H1 (cell line): Measurements from ENCODE around the gene MPDU1. TPM values are rescaled to one million over a fixed set of nuclear protein-coding genes. Genes with fewer than 3 reads are reported as not detected.
A peak's percentile ranks its signal among the peaks of the same experiment; 100 is the strongest.

Source experiments
- CTCF ChIA-PET: fragments of 300-600 bp; sonication (Branson Sonifier 250); formaldehyde crosslinking; loops from one replicate; lab custom pipeline; 2021; ENCODE audit not compliant: partially characterized antibody; lab: Charles Lee
- POLR2A ChIA-PET: fragments of 300-600 bp; sonication (Branson Sonifier 250); formaldehyde crosslinking; loops from one replicate; lab custom pipeline; 2021; ENCODE audit warnings: inconsistent platforms; ENCODE audit not compliant: partially characterized antibody; lab: Charles Lee
- DNase-seq, 2 experiments: peaks; one replicate each; pipeline versions ENCODE4 v3.0.0 to v3.0.0-alpha.2; 2010 to 2022; ENCODE audit warnings: low spot score in 2 of 2, low read depth in 1 of 2, mixed read lengths in 1 of 2
- FAIRE-seq: peaks from 2 replicates; lab custom pipeline; 2011; peaks lifted over from hg19 to GRCh38; lab: Jason Lieb, UNC
- H2AFZ ChIP-seq: 2 replicates; pipeline ENCODE4 v1.8.1; 2012; ENCODE audit warnings: low read length, inconsistent platforms
- H2AK5ac ChIP-seq: 2 replicates; pipeline ENCODE4 v1.6.1; 2013; ENCODE audit warnings: low read depth, low read length
- H2BK120ac ChIP-seq: replicated peaks from 2 replicates; pipeline ENCODE3; 2013; ENCODE audit warnings: low read depth, low read length, inconsistent platforms
- H2BK12ac ChIP-seq: 2 replicates; pipeline ENCODE4 v1.6.1; 2013; ENCODE audit warnings: low read depth, low read length
- H2BK15ac ChIP-seq: 2 replicates; pipeline ENCODE4 v1.6.1; 2013; ENCODE audit warnings: low read length
- H2BK20ac ChIP-seq: 2 replicates; pipeline ENCODE4 v1.6.1; 2013; ENCODE audit warnings: low read length
- H2BK5ac ChIP-seq: 2 replicates; pipeline ENCODE4 v1.6.1; 2013; ENCODE audit warnings: low read depth, low read length
- H3K14ac ChIP-seq: 2 replicates; pipeline ENCODE4 v1.6.1; 2013; ENCODE audit warnings: inconsistent platforms; ENCODE audit not compliant: insufficient read length
- H3K18ac ChIP-seq: 2 replicates; pipeline ENCODE4 v1.6.1; 2013; ENCODE audit warnings: low read length; ENCODE audit errors: extremely low read depth
- H3K23ac ChIP-seq: 2 replicates; pipeline ENCODE4 v1.6.1; 2013; ENCODE audit warnings: inconsistent platforms; ENCODE audit not compliant: insufficient read length
- H3K23me2 ChIP-seq: 2 replicates; pipeline ENCODE4 v1.6.1; 2013; ENCODE audit warnings: low read depth, low read length
- H3K27ac ChIP-seq: 2 replicates; pipeline ENCODE4 v1.6.1; 2011; ENCODE audit warnings: low read depth, low read length, inconsistent platforms
- H3K27me3 ChIP-seq, 4 experiments: replicated peaks in 1 of 4; 1 replicate in 1 of 4; 2 replicates in 3 of 4; pipeline versions ENCODE4 v1.6.1 to v1.8.1; 2011 to 2013; ENCODE audit warnings: low read length in 3 of 4, mild to moderate bottlenecking in 3 of 4, inconsistent platforms in 2 of 4, mixed read lengths in 2 of 4, moderate library complexity in 1 of 4; ENCODE audit not compliant: control insufficient read depth in 3 of 4, insufficient read depth in 3 of 4; ENCODE audit errors: extremely low read depth in 1 of 4
- H3K36me3 ChIP-seq, 4 experiments: 2 replicates each; pipeline versions ENCODE4 v1.6.1 to v1.8.1; 2011 to 2013; ENCODE audit warnings: mild to moderate bottlenecking in 4 of 4, low read length in 3 of 4, moderate library complexity in 2 of 4, control low read depth in 1 of 4, inconsistent platforms in 1 of 4; ENCODE audit not compliant: insufficient read depth in 4 of 4, control insufficient read depth in 2 of 4
- H3K4ac ChIP-seq: replicated peaks from 2 replicates; pipeline ENCODE3; 2013; ENCODE audit warnings: low read length, low read depth, mixed read lengths, inconsistent platforms; ENCODE audit not compliant: insufficient read length
- H3K4me1 ChIP-seq, 4 experiments: replicated peaks in 1 of 4; 1 replicate in 1 of 4; 2 replicates in 3 of 4; pipeline versions ENCODE4 v1.6.1 to v1.8.1; 2011 to 2013; ENCODE audit warnings: low read length in 3 of 4, inconsistent platforms in 2 of 4, mixed read lengths in 1 of 4; ENCODE audit not compliant: insufficient read depth in 4 of 4, control insufficient read depth in 3 of 4
- H3K4me2 ChIP-seq, 2 experiments: 2 replicates each; pipeline versions ENCODE4 v1.6.1 to v1.8.1; 2011 to 2013; ENCODE audit warnings: low read depth in 2 of 2, low read length in 2 of 2, control low read depth in 1 of 2, inconsistent platforms in 1 of 2, mild to moderate bottlenecking in 1 of 2; ENCODE audit not compliant: insufficient read depth in 1 of 2
- H3K4me3 ChIP-seq, 4 experiments: fragments of 200-600, 300-600 bp in 1 of 4; sonication (generic), shearing (Covaris generic), sonication (Bioruptor Twin) in 1 of 4; 2 replicates each; pipeline versions ENCODE4 v1.5.1 to v1.8.1; 2011 to 2016; ENCODE audit warnings: low read length in 4 of 4, low read depth in 3 of 4, control low read depth in 2 of 4, inconsistent platforms in 2 of 4, mild to moderate bottlenecking in 2 of 4, mixed read lengths in 1 of 4, moderate library complexity in 1 of 4; ENCODE audit not compliant: insufficient read depth in 2 of 4; ENCODE audit errors: extremely low read depth in 1 of 4
- H3K56ac ChIP-seq: replicated peaks from 2 replicates; pipeline ENCODE3; 2013; ENCODE audit warnings: low read depth, mild to moderate bottlenecking, mixed read lengths, low read length, inconsistent platforms; ENCODE audit not compliant: insufficient read length
- H3K79me1 ChIP-seq: 2 replicates; pipeline ENCODE4 v1.6.1; 2013; ENCODE audit warnings: low read depth, low read length, control low read depth
- H3K79me2 ChIP-seq, 2 experiments: 2 replicates each; pipeline versions ENCODE4 v1.6.1 to v1.8.1; 2012 to 2013; ENCODE audit warnings: low read length in 2 of 2, mild to moderate bottlenecking in 2 of 2, inconsistent platforms in 1 of 2; ENCODE audit not compliant: insufficient read depth in 2 of 2, control insufficient read depth in 1 of 2
- H3K9ac ChIP-seq, 4 experiments: replicated peaks in 1 of 4; 1 replicate in 1 of 4; 2 replicates in 3 of 4; pipeline versions ENCODE4 v1.6.1 to v1.8.1; 2011 to 2013; ENCODE audit warnings: low read depth in 3 of 4, low read length in 3 of 4, control low read depth in 2 of 4, mild to moderate bottlenecking in 2 of 4, moderate library complexity in 2 of 4, inconsistent platforms in 1 of 4; ENCODE audit errors: extremely low read depth in 1 of 4
- H3K9me3 ChIP-seq, 2 experiments: 2 replicates each; pipeline versions ENCODE4 v1.6.1 to v1.8.1; 2012 to 2013; ENCODE audit warnings: mild to moderate bottlenecking in 2 of 2, moderate library complexity in 2 of 2, control low read depth in 1 of 2, inconsistent platforms in 1 of 2, low read depth in 1 of 2, low read length in 1 of 2, mixed read lengths in 1 of 2; ENCODE audit not compliant: insufficient read depth in 2 of 2
- H4K20me1 ChIP-seq, 2 experiments: replicated peaks in 1 of 2; 2 replicates each; pipeline versions ENCODE3 to v1.8.1; 2011 to 2013; ENCODE audit warnings: inconsistent platforms in 2 of 2, low read length in 2 of 2, mild to moderate bottlenecking in 1 of 2; ENCODE audit not compliant: insufficient read depth in 2 of 2, control insufficient read depth in 1 of 2
- H4K5ac ChIP-seq: 2 replicates; pipeline ENCODE4 v1.6.1; 2013; ENCODE audit warnings: low read length, low read depth, mixed read lengths, inconsistent platforms; ENCODE audit not compliant: insufficient read length
- H4K8ac ChIP-seq: 2 replicates; pipeline ENCODE4 v1.8.0; 2013; ENCODE audit warnings: mild to moderate bottlenecking, moderate library complexity, low read length, inconsistent platforms; ENCODE audit not compliant: insufficient read depth; ENCODE audit errors: extremely low read depth
- H4K91ac ChIP-seq: replicated peaks from 2 replicates; pipeline ENCODE3; 2013; ENCODE audit warnings: low read length, mixed read lengths, inconsistent platforms; ENCODE audit not compliant: insufficient read length
- CREB1 ChIP-seq: IDR thresholded peaks from 2 replicates; pipeline ENCODE4 v1.6.1; 2012; ENCODE audit warnings: inconsistent platforms
- JUN ChIP-seq: IDR thresholded peaks from 2 replicates; pipeline ENCODE4 v1.6.1; 2011; ENCODE audit warnings: low read depth, mild to moderate bottlenecking, improper control_type of control experiment, low read length
- SIN3A ChIP-seq, 2 experiments: IDR thresholded peaks in 1 of 2; conservative IDR thresholded peaks in 1 of 2; 2 replicates each; pipeline ENCODE4 v1.6.1; 2011 to 2012; ENCODE audit warnings: low read length in 2 of 2, improper control_type of control experiment in 1 of 2, low read depth in 1 of 2, mild to moderate bottlenecking in 1 of 2
- TAF7 ChIP-seq: optimal IDR thresholded peaks from 2 replicates; pipeline ENCODE3; 2011; ENCODE audit warnings: low read depth, mild to moderate bottlenecking, inconsistent platforms, low read length, moderate library complexity, borderline replicate concordance
- WGBS, 2 experiments: shearing (Covaris generic) in 1 of 2; methylation state at CpG; one replicate each; pipeline versions ENCODE4 v1.1.6 to v1.1.7; 2013 to 2015; ENCODE audit warnings: low lambda C conversion rate in 2 of 2, mixed read lengths in 2 of 2, inconsistent platforms in 1 of 2, low coverage in 1 of 2, missing lambda C conversion rate in 1 of 2; ENCODE audit not compliant: insufficient replicate concordance in 2 of 2, insufficient coverage in 1 of 2, insufficient read length in 1 of 2; ENCODE audit errors: extremely low coverage in 1 of 2, missing lambda C conversion rate in 1 of 2; 5-methylcytosine and 5-hydroxymethylcytosine counted together
- polyA plus RNA-seq, 7 experiments: library from polyadenylated mRNA; depleted of rRNA in 3 of 7; stranded (reverse) in 5 of 7; unstranded in 2 of 7; fragments of >200 nt in 5 of 7; fragments of 200-250 nt in 2 of 7; gene quantifications; 1 replicate in 5 of 7; 2 replicates in 1 of 7; 4 replicates in 1 of 7; pipeline versions ENCODE4 v1.2.1 to v1.2.3, GENCODE V29; 2011 to 2013; ENCODE audit warnings: missing spikeins in 2 of 7, mixed read lengths in 2 of 7
- total RNA-seq: library from RNA; stranded (reverse); fragmentation: NEBNext Ultra II Directional; extraction: Animal tissue kit (Norgen Biotek cat#: 25700); gene quantifications from 2 replicates; pipeline ENCODE4 v1.2.1, GENCODE V29; 2021
- TF ChIP-seq, protein P1 (sequence below), 3 experiments: IDR thresholded peaks; 1 replicate in 2 of 3; 2 replicates in 1 of 3; pipeline versions ENCODE4 v1.5.1 to v1.6.1; 2011; ENCODE audit warnings: low read length in 3 of 3, mild to moderate bottlenecking in 3 of 3, inconsistent platforms in 2 of 3, low read depth in 1 of 3, moderate library complexity in 1 of 3; ENCODE audit not compliant: insufficient read depth in 1 of 3; ENCODE audit errors: control extremely low read depth in 1 of 3
- TF ChIP-seq, protein P2 (sequence below): IDR thresholded peaks from 2 replicates; pipeline ENCODE4 v1.6.1; 2012; ENCODE audit warnings: low read length, inconsistent platforms

The MPDU1 gene
- total and polyA plus RNA-seq, 2 of the 8 experiments (the other 6 are each of a cell fraction or from before 2014, with no cell fraction given): 63.2 to 142 TPM

DNA sequence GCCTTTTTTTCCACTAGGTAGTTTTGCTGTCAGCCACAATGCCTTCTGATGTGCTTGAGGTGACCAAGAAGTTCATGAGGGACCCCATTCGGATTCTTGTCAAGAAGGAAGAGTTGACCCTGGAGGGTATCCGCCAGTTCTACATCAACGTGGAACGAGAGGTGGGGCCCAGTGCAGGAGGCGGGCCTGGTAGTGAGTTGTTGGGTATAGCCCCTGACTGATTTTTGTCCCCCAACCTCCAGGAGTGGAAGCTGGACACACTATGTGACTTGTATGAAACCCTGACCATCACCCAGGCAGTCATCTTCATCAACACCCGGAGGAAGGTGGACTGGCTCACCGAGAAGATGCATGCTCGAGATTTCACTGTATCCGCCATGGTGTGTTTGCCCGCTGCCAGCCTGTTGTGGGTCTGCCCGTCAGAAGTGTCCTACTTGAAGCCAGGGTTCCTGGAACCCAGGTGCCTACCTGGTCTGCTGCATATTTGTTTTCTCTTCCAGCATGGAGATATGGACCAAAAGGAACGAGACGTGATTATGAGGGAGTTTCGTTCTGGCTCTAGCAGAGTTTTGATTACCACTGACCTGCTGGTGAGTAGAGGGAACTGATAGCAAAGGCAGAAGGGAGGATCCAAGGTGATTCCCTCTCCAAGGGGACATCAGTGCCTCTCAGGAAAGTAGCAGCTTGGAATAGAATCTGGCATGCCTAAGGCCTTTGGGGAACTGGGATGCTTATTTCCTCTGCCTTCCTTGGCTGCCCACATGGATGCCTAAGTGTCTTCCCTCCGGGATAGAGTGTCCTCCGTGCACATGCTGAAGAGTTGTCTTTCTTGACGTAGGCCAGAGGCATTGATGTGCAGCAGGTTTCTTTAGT lies 6.1 kb upstream of the MPDU1 start:
- no peak overlapping the region for H2BK5ac ChIP-seq
- H4K5ac ChIP-seq: no peak overlapping the region
- no peaks in the 10 kb centered on the region for H3K27me3 ChIP-seq
- no peak overlapping the region for H3K4me2 ChIP-seq
- ChIA-PET CTCF (interaction anchor here (0.6 kb wide), 1 partner anchor 126 kb away, joined by 4 read pairs; no protein-coding TSS in a partner anchor), POLR2A (interaction anchor here (0.8 to 37.5 kb wide), 12 partner anchors 5 to 263 kb away, joined by 3 to 1144 read pairs (median 5); partner anchors contain the start of genes ATP1B2, CD68, GPS2 and MPDU1)
- H3K4me1 ChIP-seq: peaks cover 4 to 12% (median 8%) of the 10 kb centered on the region in 4 experiments; a peak in 6 of 7 replicates
- H3K18ac ChIP-seq: no peak overlapping the region
- no peak overlapping the region for H3K23ac ChIP-seq
- H2AFZ ChIP-seq: no peak overlapping the region
- no peak overlapping the region for H2BK20ac ChIP-seq
- H2AK5ac ChIP-seq: no peak overlapping the region
- H2BK12ac ChIP-seq: no peak overlapping the region
- no peak overlapping the region for H3K14ac ChIP-seq
- H3K79me2 ChIP-seq: peaks cover 23 to 39% of the 10 kb centered on the region in 2 experiments
- no peak for DNase-seq
- peaks cover 7% of the 10 kb centered on the region; the same call in 1 of the 2 replicates for H3K79me1 ChIP-seq
- H3K56ac ChIP-seq: no peak overlapping the region
- peaks cover 27 to 32% of the 10 kb centered on the region in 2 experiments for H4K20me1 ChIP-seq
- no peak overlapping the region for H3K4me3 ChIP-seq
- no peak for FAIRE-seq
- peaks cover 2% of the 10 kb centered on the region; the same call in 1 of the 2 replicates for H3K23me2 ChIP-seq
- H3K9ac ChIP-seq: no peak overlapping the region
- H3K36me3 ChIP-seq: peaks cover 41 to 53% (median 48%) of the 10 kb centered on the region in 4 experiments
- no peak overlapping the region for H2BK120ac ChIP-seq
- H4K91ac ChIP-seq: no peak overlapping the region
- WGBS, 2 experiments: 95% methylated on average over 16 of the region's 17 CpGs; no CpG with 5 or more reads in 1 of the 2 experiments
- no peak overlapping the region for H4K8ac ChIP-seq
- no peak overlapping the region for H2BK15ac ChIP-seq
- H3K9me3 ChIP-seq: no peaks in the 10 kb centered on the region
- no peak overlapping the region for H3K4ac ChIP-seq
- H3K27ac ChIP-seq: no peak overlapping the region
- TF ChIP-seq, protein P1, sequence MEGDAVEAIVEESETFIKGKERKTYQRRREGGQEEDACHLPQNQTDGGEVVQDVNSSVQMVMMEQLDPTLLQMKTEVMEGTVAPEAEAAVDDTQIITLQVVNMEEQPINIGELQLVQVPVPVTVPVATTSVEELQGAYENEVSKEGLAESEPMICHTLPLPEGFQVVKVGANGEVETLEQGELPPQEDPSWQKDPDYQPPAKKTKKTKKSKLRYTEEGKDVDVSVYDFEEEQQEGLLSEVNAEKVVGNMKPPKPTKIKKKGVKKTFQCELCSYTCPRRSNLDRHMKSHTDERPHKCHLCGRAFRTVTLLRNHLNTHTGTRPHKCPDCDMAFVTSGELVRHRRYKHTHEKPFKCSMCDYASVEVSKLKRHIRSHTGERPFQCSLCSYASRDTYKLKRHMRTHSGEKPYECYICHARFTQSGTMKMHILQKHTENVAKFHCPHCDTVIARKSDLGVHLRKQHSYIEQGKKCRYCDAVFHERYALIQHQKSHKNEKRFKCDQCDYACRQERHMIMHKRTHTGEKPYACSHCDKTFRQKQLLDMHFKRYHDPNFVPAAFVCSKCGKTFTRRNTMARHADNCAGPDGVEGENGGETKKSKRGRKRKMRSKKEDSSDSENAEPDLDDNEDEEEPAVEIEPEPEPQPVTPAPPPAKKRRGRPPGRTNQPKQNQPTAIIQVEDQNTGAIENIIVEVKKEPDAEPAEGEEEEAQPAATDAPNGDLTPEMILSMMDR (IDR thresholded peaks at IDR 0.05; ENCODE audit: control extremely low read depth in 1 of 3, insufficient read depth in 1 of 3, low read depth in 1 of 3, low read length in 3 of 3): no peak
- no peak for TF ChIP-seq JUN
- TF ChIP-seq CREB1: no peak
- TF ChIP-seq, protein P2, sequence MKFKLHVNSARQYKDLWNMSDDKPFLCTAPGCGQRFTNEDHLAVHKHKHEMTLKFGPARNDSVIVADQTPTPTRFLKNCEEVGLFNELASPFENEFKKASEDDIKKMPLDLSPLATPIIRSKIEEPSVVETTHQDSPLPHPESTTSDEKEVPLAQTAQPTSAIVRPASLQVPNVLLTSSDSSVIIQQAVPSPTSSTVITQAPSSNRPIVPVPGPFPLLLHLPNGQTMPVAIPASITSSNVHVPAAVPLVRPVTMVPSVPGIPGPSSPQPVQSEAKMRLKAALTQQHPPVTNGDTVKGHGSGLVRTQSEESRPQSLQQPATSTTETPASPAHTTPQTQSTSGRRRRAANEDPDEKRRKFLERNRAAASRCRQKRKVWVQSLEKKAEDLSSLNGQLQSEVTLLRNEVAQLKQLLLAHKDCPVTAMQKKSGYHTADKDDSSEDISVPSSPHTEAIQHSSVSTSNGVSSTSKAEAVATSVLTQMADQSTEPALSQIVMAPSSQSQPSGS: 0 out of 2 replicates have a peak, but pooled peaks have one; percentile 7
- TF ChIP-seq SIN3A (conservative IDR thresholded peaks at IDR 0.05 in 1 of 2, IDR thresholded peaks at IDR 0.05 in 1 of 2; ENCODE audit: low read depth in 1 of 2, low read length in 2 of 2): no peak
- TF ChIP-seq TAF7: no peak
